ES-I3 (cell line): ENCODE data around the gene PHF21A.

Experiments
- H3K36me3 ChIP-seq: 2 replicates; pipeline ENCODE4 v1.6.1; 2013; ENCODE audit warnings: mild to moderate bottlenecking, low read length, control low read depth, moderate library complexity; ENCODE audit not compliant: insufficient read depth
- H3K4me1 ChIP-seq: 2 replicates; pipeline ENCODE4 v1.6.1; 2013; ENCODE audit warnings: mild to moderate bottlenecking, control low read depth, low read length; ENCODE audit not compliant: insufficient read depth
- H3K9ac ChIP-seq: 2 replicates; pipeline ENCODE4 v1.6.1; 2013; ENCODE audit warnings: low read depth, mild to moderate bottlenecking, low read length, moderate library complexity
- H3K9me3 ChIP-seq: 2 replicates; pipeline ENCODE4 v1.6.1; 2013; ENCODE audit warnings: mild to moderate bottlenecking, low read length, moderate library complexity; ENCODE audit not compliant: control insufficient read depth, insufficient read depth

The PHF21A gene

GRCh38 chr11:46049325-46049897 lies 71.8 kb downstream of the PHF21A start:
- Histone ChIP-seq H3K9me3 (no peaks in the 10 kb centered on the region), H3K4me1 (peaks cover 35% of the 10 kb centered on the region), H3K36me3 (no peaks in the 10 kb centered on the region), H3K9ac (no peak overlapping the region)

- Histone ChIP-seq H3K36me3 (no peaks in the 10 kb centered on the region), H3K9ac (no peak overlapping the region), H3K4me1 (peaks cover 30% of the 10 kb centered on the region), H3K9me3 (no peaks in the 10 kb centered on the region)
These were observed 73.1 kb downstream of the PHF21A start for GRCh38 chr11:46048198-46048597.

DNA sequence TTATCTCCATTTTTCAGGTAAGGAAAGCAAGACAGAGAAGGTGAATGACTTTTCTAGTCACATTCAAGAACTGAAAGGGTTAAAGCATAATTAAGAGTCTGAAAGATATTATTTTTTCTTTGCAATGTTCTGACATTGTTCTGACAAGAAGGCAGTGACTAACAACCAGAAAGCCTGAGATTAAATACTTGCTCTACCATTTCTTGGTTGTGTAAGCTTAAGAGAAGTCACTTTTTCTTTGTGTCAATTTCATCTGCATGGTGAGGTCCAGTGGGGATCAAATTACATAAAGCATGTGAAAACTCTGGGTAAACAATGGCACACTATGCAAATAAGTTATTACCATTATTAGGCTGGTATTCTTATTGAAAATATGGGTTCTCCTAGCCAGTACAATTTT lies 73.7 kb downstream of the PHF21A start:
- Histone ChIP-seq H3K9ac (no peak overlapping the region), H3K9me3 (no peaks in the 10 kb centered on the region), H3K4me1 (peaks cover 30% of the 10 kb centered on the region), H3K36me3 (no peaks in the 10 kb centered on the region)

- Histone ChIP-seq H3K36me3 (no peaks in the 10 kb centered on the region), H3K9ac (no peak overlapping the region), H3K4me1 (peaks cover 20% of the 10 kb centered on the region), H3K9me3 (no peaks in the 10 kb centered on the region)
These were observed 75.4 kb downstream of the PHF21A start for GRCh38 chr11:46045811-46046210.

GRCh38 chr11:46044601-46045000 lies 76.7 kb downstream of the PHF21A start:
- H3K36me3 ChIP-seq = no peaks in the 10 kb centered on the region
- peaks cover 8% of the 10 kb centered on the region for H3K4me1 ChIP-seq
- H3K9me3 ChIP-seq = no peaks in the 10 kb centered on the region
- no peak overlapping the region for H3K9ac ChIP-seq

DNA sequence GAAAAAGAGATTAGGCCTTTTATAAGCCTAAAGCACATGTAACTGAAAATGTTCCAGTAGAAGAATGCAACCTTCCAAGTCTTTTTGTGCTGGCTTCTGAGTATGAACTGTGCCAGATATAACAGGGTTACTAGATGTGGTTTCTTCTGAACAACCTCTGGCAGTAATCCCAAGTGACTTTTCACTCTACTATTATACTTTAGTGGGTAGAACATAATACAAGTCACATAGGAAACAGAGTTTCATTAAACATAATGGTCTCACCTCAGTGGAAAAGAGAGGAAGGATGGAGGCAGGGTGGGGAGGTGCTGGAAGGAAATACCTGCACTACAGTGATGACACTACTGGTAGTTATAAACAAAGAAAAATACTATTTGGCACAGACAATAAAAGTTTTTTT lies 81.3 kb downstream of the PHF21A start:
- Histone ChIP-seq H3K36me3 (no peaks in the 10 kb centered on the region), H3K9me3 (no peaks in the 10 kb centered on the region), H3K4me1 (no peaks in the 10 kb centered on the region; the same call in 1 of the 2 replicates), H3K9ac (no peak overlapping the region)

DNA sequence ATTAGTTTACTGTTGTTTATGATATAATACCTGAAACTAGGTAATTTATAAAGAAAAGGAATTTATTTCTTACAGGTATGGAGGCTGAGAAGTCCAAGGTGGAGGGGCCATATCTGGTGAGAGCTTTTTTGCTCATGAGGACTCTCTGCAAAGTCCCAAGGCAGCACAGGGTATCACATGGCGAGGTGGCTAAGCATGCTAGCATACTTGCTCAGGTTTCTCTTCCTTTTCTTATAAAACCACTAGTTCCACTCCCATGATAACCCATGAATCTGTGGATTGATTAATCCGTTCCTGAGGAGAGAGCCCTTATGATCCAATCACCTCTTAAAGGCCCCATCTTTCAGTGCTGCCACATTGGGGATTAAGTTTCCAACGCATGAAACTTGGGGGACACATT lies 82.7 kb downstream of the PHF21A start:
- H3K9ac ChIP-seq = no peak overlapping the region
- H3K36me3 ChIP-seq = no peaks in the 10 kb centered on the region
- H3K9me3 ChIP-seq = no peaks in the 10 kb centered on the region
- no peaks in the 10 kb centered on the region for H3K4me1 ChIP-seq

- H3K9me3 ChIP-seq = no peaks in the 10 kb centered on the region
- H3K4me1 ChIP-seq = no peaks in the 10 kb centered on the region
- H3K9ac ChIP-seq = no peak overlapping the region
- H3K36me3 ChIP-seq = no peaks in the 10 kb centered on the region
These were observed 84.3 kb downstream of the PHF21A start for GRCh38 chr11:46036969-46037368.

GRCh38 chr11:46036009-46036408 lies 85.2 kb downstream of the PHF21A start:
- H3K9ac ChIP-seq = no peak overlapping the region
- H3K36me3 ChIP-seq = no peaks in the 10 kb centered on the region
- H3K4me1 ChIP-seq = no peaks in the 10 kb centered on the region
- H3K9me3 ChIP-seq = no peaks in the 10 kb centered on the region

GRCh38 chr11:46034041-46034440 lies 87.2 kb downstream of the PHF21A start:
- no peak overlapping the region for H3K9ac ChIP-seq
- no peaks in the 10 kb centered on the region for H3K36me3 ChIP-seq
- H3K9me3 ChIP-seq = no peaks in the 10 kb centered on the region
- H3K4me1 ChIP-seq = no peaks in the 10 kb centered on the region

DNA sequence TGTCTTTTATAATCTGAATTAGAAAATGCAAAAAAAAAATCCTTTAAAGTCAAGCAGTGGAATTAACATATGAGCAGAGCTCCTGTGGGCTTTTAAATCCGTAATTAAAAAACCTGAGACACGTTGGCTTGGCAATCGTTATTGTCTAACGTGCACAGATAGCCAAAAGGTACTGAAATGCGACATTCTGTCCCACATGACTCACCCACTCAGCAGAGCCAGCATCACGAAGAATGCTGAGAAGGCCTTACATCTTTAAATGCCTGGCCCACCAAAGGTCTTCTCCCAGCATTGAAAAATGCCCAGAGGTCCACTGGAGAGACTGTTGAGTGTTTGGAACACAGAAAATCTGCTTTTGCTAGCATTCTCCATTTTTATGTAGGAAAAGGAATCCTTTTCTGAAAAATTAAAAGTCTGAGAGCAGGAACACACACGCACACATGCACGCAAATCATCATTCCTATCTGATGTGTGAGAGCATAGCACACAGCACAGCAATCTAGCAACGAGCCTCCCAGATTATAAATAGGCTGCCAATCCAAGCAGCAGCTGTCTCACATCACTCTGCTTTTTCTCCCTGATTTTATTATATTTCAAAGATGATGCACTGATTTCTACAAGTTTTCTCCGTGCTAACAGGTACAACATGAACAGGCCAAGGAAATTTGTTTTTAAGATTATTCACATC lies 94.5 kb downstream of the PHF21A start:
- Histone ChIP-seq H3K9me3 (no peaks in the 10 kb centered on the region), H3K36me3 (no peaks in the 10 kb centered on the region), H3K4me1 (no peaks in the 10 kb centered on the region), H3K9ac (no peak overlapping the region)

DNA sequence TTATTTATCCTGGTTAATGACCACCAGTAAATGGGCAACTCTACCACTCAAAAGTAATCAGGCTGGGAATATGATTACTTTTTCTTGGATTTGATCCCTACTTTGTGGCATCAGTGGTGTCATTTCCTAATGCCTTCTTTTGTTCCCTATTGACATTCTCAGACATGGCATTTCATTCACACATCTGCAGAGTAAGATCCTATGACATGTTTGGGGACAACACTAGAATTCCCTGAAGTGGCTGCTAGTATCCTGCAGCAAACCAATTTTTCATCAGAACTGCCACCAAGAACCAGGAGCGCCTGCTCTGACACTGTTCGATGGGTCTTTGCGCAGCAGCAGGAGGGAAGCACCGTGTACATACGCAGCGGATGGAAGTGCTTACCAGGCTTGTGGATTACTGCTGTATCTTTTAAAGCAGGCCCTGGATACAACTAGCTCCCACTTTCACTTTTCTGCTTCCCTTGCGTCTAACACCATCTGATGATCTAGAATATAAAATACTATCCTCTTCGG lies 101.1 kb downstream of the PHF21A start:
- no peaks in the 10 kb centered on the region for H3K36me3 ChIP-seq
- H3K9ac ChIP-seq = no peak overlapping the region
- H3K4me1 ChIP-seq = no peaks in the 10 kb centered on the region
- no peaks in the 10 kb centered on the region for H3K9me3 ChIP-seq

DNA sequence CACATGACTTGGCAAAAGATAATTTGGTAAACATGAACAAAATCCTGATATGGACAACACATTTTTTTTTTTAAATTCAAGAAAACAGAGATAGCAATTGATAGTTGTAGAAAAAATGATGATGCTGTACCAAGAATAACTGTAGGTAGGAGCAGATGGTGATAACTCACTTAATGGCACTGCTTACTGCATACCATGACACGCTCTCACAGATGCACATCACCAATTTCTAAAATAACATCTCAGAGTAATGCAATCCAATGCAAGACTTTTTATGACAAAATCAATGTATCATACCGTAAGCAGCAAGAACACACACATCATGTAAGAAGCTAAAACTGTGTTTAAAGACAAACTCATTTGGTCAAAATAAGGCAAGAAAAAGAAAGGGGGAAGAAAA lies 102.6 kb downstream of the PHF21A start:
- H3K9ac ChIP-seq = no peak overlapping the region
- no peaks in the 10 kb centered on the region for H3K36me3 ChIP-seq
- no peaks in the 10 kb centered on the region for H3K9me3 ChIP-seq
- H3K4me1 ChIP-seq = peaks cover under 1% of the 10 kb centered on the region; the same call in 1 of the 2 replicates

GRCh38 chr11:46017341-46017740 lies 103.9 kb downstream of the PHF21A start:
- Histone ChIP-seq H3K36me3 (no peaks in the 10 kb centered on the region), H3K4me1 (peaks cover 11% of the 10 kb centered on the region; the same call in 1 of the 2 replicates), H3K9ac (no peak overlapping the region)

GRCh38 chr11:46015941-46016340 lies 105.3 kb downstream of the PHF21A start:
- no peak overlapping the region for H3K9ac ChIP-seq
- no peaks in the 10 kb centered on the region for H3K9me3 ChIP-seq
- H3K36me3 ChIP-seq = no peaks in the 10 kb centered on the region
- H3K4me1 ChIP-seq = peaks cover 18% of the 10 kb centered on the region

More at GRCh38 chr11:46017341-46017740, 103.9 kb downstream of the PHF21A start:
- H3K9me3 ChIP-seq = no peaks in the 10 kb centered on the region
